D721Med (cell line): Measurements from ENCODE around the gene TRERF1.

ENCODE experiments used
- DNase-seq: peaks from one replicate; pipeline ENCODE4 v3.0.0; 2011; ENCODE audit warnings: low spot score; ENCODE audit not compliant: insufficient read length
- FAIRE-seq: peaks from 2 replicates; lab custom pipeline; 2011; peaks lifted over from hg19 to GRCh38; lab: Jason Lieb, UNC
- TF ChIP-seq, protein P1 (sequence below): IDR thresholded peaks from 2 replicates; pipeline ENCODE4 v1.5.1; 2012; ENCODE audit warnings: mild to moderate bottlenecking, control low read depth; ENCODE audit not compliant: insufficient read depth; ENCODE audit errors: missing control alignments

Gene TRERF1

DNA sequence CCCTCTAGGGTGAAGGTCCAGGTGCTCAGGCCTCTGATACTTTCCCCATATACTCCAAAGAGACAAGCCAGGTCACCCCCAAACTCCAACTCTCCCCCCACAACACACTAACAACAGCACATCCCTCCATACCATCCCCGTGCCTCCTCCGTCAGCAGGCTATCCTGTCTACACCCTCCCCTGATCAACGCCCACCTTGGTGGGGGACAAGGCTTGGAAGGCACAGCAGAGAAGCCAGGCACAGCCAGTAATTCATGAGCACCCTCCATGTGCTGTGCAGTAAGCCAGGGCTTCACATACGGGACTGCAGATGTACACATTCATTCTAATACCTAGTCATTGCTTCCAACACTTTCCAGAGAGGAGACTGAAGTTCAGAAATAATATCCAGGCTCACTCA, 57.6 kb downstream of the TRERF1 start:
- no peak for FAIRE-seq
- DNase-seq, result no peak
- TF ChIP-seq, protein P1, sequence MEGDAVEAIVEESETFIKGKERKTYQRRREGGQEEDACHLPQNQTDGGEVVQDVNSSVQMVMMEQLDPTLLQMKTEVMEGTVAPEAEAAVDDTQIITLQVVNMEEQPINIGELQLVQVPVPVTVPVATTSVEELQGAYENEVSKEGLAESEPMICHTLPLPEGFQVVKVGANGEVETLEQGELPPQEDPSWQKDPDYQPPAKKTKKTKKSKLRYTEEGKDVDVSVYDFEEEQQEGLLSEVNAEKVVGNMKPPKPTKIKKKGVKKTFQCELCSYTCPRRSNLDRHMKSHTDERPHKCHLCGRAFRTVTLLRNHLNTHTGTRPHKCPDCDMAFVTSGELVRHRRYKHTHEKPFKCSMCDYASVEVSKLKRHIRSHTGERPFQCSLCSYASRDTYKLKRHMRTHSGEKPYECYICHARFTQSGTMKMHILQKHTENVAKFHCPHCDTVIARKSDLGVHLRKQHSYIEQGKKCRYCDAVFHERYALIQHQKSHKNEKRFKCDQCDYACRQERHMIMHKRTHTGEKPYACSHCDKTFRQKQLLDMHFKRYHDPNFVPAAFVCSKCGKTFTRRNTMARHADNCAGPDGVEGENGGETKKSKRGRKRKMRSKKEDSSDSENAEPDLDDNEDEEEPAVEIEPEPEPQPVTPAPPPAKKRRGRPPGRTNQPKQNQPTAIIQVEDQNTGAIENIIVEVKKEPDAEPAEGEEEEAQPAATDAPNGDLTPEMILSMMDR, result no peak

DNA sequence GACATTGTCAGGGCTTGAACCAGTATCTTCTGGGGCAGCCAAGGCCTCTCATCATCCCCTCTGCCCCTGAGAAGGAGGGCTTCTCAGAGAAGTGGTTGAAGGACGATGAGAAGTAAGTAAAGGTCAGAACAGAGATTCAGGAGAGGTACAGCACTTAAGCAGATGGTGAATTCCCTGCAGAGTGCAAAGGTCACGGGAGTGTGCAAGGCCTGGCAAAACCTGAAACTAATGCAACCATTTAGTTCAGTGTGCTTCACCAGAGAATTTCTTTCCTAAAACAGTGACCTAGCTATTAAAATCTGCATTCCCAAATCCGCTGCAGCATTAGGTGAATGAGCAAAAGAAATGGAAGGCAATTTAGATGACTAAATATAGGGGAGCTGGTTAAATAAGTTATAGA, 58.4 kb downstream of the TRERF1 start:
- TF ChIP-seq, protein P1, result no peak
- FAIRE-seq (no peak), DNase-seq (no peak)

DNA sequence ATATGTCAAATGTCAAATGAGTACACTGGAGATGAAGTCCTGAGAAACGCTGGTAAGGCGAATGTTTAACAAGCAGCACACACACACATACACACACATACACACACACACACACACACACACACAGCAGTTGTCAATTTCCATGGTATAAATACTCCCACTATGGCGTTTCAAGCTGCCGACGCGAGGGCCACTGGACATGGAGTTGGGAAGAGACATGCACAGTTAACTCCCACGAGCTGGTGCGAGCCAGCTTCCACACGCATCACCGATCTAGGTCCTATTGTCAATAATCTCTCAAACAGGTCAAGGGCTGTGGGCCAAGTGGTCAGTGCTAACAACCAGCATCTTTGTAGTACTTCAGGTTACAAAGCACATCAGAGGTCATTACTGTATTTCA, 58.9 kb downstream of the TRERF1 start:
- FAIRE-seq, result no peak
- TF ChIP-seq, protein P1, result no peak
- DNase-seq, result no peak

DNA sequence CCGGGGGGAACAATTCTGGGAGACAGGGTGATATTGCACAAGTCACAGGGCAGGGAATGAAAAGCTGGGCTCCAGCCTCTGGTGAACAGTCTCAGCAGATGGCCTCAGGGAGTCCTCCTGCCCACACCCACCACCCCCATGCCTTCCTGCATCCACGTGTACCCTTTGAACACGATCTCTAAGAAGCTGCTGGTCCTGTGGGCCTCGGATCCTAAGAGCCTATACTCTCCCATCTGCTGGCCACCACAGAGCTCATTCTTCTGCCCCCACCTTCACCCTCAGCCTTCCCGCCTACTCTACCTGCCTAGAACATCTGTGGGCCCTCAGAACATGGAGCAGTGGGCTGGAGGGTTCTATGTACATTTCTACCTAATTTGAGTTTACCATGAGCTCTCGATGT, 60.3 kb downstream of the TRERF1 start:
- DNase-seq, result no peak
- FAIRE-seq, result no peak
- TF ChIP-seq, protein P1, result no peak

DNA sequence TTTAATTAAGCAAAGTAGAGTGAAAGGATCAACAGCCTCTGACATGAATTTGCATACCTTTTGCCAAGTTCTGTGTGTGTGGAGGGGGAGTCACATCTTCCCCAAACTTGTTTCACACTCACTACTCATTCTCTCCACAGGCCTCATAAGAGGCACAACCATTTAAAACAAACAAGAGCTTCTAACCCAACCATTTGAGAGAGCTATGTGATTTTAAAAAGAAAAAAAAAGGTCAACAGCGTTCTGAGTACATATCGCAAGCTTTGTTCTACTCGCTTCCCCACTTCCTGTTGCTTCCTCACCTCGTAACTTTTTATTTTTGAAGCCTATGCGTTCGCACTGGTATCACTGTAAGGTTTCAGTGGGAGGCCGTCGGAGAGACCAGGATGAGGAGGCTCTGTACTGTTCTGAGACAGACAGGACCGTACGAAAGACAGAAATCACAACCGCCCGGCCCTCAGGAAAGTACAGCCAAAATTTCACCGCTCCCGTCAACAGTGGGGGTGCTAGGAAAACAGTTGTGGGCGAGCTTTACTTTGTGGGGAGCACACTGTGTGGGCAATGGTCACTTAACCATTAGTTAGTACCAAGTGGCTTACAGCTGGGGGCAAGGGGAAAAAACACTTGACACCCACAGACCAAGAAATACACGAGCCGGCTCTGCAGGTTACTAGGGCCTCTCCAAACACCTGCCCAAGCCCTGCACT, 61.3 kb downstream of the TRERF1 start:
- DNase-seq (no peak), FAIRE-seq (no peak)
- TF ChIP-seq, protein P1, result no peak

DNA sequence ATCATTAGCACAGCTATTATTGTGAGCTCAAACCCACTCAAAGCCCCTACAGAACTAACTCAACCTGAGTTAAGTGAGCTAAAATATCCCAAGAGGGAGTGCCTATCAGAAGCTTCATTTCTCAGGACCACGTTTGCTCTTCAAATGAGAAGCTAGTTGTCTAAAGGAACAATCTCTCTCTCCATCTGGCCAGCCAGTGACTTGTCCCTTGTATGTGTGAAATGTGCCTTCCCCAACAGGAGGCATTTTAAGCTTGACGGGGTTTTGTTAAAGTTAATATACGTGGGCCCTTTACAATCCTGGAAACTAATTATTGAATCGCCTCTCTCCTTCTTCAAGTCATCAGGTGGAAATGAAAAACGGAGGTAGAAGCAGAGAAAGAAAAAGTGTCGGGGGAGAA, 62.0 kb downstream of the TRERF1 start:
- TF ChIP-seq, protein P1, result no peak
- no peak for DNase-seq
- FAIRE-seq, result no peak

DNA sequence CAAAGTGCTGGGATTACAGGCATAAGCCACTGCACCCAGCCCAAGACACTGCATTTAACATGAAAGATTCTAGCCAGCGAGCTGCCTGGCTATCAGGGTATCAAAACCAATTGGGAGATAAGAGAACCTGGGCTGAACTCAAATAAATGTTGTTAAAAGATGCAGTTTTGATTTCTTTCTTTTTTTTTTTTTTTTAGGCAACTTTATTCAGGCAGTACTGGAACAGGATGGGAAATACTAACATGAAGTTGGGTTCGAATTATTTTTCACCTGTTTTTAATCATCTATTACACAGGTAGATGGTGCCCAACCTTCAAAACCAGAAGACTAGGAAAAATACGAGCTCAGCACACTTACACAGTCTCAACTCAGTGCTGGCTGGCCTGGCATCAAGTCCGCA, 63.7 kb downstream of the TRERF1 start:
- FAIRE-seq, result no peak
- TF ChIP-seq, protein P1, result no peak
- no peak for DNase-seq
